HG02938 (cell line): ENCODE results near the gene SYCN.
"Not testable (repeated sequence)": the region's sequence is repeated elsewhere in the genome, so short reads cannot be mapped to it uniquely, and the experiment has no call there.

Experiments
- ATAC-seq: cut with Tn5 transposase; IDR thresholded peaks from one replicate; pipeline ENCODE4 v1.9.1; 2021; ENCODE audit warnings: mild to moderate bottlenecking, moderate library complexity; ENCODE audit not compliant: unreplicated experiment

The SYCN gene

GRCh38 chr19:39230096-39230764 is 26.2 kb upstream of the SYCN start:
- no peak for ATAC-seq

GRCh38 chr19:39224910-39225309 is 20.8 kb upstream of the SYCN start:
- no peak for ATAC-seq

DNA sequence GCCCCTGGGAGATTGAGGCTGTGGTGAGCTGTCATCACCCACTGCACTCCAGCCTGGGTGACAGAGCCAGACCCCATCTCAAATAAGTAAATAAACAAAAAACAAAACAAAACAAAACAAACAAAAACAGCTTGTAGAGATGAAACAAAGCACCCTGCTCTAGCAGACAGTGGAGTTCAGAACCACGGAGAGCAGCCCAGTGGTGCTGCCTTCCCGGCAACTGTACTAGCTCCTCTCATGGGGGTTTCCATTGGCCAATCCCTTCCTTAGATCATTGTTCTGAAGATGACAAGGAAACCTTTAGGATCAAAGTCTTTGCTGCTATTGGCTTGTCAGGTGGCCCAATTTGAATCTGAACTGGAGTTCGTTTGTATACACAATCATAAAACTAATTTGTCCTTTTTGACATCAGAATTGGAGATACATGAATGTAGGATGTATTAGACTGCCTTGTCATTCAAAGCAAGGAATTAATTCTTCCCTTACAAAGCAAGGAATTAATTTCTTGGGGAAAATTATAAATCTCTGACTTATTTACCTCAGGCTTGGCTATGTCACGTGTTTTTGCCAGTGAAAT is 19.7 kb upstream of the SYCN start:
- ATAC-seq, result no peak

DNA sequence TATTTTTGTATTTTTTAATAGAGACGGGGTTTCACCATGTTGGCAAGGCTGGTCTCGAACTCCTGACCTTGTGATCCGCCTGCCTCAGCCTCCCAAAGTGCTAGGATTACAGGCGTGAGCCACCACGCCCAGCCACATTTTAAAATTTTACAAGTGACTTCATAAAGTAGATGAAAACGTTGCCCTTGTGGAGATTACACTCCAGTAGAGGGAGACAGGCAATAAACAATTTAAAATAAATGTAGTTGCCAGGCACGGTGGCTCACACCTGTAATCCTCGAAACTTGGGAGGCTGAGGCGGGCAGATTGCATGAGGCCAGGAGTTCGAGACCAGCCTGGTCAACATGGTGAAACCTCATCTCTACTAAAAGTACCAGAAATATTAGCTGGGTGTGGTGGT is 15.0 kb upstream of the SYCN start:
- ATAC-seq, result not testable (repeated sequence)

GRCh38 chr19:39218230-39219007 is 14.4 kb upstream of the SYCN start:
- ATAC-seq, result no peak

DNA sequence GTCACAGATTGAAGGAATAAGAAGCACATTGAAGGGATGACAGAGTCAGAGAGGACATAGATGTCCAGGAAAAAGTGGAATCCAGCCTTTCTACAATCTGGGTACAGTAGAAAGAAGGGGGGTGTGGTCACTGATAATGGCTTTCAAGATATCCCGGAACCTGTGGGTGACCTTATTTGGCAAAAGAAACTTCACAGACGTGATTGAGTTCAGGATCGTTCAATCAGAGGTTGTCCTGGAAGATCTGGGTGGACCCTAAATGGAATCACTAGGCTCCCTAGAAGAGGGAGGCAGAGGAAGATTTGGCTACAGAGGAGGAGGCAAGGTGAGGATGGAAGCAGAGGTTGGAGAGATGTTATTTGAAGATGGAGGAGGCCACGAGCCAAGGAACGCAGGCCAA is 13.0 kb upstream of the SYCN start:
- no peak for ATAC-seq

GRCh38 chr19:39215323-39215722 is 11.3 kb upstream of the SYCN start:
- ATAC-seq, result not testable (repeated sequence)

DNA sequence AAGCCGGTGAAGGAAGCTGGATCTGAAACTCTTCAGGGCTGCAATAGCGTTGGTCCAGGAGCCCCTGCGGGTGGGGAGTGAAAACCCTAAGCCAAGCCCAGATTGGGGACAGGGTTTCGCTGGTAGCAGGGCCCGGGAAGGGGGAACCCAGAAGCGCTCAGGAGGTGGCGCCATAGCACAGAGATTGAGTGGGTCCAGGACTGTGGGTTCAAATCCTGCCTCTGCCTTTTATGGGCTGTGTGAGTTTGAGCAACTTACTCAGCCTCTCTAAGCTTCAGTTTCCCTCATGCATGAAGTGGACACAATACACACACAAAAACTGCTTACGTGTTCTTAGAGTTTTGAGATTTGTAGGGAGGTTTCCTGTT is 8.3 kb upstream of the SYCN start:
- no peak for ATAC-seq

GRCh38 chr19:39211731-39212374 is 7.8 kb upstream of the SYCN start:
- no peak for ATAC-seq

GRCh38 chr19:39209196-39209595 is 5.1 kb upstream of the SYCN start:
- no peak for ATAC-seq

DNA sequence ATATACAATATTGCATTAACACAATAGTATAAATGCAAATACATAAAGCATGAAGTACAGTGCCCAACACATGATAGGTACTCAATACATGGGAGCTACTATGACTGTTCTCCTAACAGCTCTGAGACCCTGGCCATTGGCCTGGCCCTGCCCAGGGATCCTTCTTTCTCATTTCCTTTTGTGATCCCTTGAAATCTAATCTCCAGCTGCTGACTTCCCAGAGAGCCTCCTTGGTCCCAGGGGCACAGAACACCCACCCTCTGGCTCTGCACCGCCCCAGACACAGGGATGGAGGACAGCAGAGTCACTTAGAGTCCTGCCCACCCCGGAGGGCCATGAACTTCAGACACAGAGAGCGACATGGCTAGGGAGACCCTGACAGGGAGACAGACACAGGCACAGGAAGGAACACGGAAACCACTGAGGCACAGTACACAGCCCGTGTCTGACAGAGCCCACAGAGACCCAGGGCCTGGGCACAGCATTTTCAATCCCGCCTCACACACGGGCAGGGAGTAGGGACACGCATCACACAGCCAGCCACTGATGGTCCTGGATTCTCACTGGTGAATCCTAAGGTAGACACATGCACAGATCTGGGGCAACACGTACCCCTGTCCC is 4.2 kb upstream of the SYCN start:
- ATAC-seq, result no peak

GRCh38 chr19:39207293-39207836 is 3.3 kb upstream of the SYCN start:
- ATAC-seq, result no peak

DNA sequence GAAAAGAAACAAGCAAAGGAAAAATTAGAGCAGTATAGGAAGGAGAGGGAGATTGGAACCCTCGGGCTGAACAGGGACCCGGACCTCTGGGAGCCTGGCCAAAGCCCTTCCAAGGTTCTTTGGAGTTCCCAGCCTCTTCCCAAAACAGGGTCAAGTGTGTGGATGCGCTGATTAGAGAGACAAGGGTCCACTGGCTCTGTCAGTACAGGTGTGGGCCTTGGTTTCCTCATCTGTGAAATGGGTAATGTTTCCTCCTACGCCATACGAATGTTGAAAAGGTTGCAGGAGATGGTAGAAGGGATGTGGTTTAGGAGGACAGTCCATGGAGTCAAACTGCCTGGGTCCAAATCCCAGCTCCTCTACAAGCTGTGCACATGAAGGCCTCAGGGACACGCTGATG is 2.1 kb upstream of the SYCN start:
- ATAC-seq, result no peak

GRCh38 chr19:39205449-39205764 is 1.3 kb upstream of the SYCN start:
- ATAC-seq, result no peak

- ATAC-seq, result no peak
Observed at GRCh38 chr19:39202998-39203355, 1.1 kb downstream of the SYCN start.

DNA sequence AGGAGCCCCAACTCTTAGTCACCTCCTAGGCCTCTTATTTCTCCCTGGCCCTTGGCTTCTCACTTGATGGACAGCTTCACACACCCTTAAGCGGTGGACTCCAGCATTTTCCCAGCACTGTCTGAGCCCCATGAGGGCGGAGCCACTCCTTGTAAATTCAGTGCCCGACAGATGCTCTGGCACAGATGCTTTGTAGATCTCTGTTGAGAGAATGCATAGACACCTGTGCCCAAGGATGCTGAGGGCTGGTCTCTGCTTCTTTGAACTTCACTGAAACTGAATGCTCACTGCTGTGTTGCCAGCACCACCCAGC is 3.3 kb downstream of the SYCN start:
- ATAC-seq, result no peak

DNA sequence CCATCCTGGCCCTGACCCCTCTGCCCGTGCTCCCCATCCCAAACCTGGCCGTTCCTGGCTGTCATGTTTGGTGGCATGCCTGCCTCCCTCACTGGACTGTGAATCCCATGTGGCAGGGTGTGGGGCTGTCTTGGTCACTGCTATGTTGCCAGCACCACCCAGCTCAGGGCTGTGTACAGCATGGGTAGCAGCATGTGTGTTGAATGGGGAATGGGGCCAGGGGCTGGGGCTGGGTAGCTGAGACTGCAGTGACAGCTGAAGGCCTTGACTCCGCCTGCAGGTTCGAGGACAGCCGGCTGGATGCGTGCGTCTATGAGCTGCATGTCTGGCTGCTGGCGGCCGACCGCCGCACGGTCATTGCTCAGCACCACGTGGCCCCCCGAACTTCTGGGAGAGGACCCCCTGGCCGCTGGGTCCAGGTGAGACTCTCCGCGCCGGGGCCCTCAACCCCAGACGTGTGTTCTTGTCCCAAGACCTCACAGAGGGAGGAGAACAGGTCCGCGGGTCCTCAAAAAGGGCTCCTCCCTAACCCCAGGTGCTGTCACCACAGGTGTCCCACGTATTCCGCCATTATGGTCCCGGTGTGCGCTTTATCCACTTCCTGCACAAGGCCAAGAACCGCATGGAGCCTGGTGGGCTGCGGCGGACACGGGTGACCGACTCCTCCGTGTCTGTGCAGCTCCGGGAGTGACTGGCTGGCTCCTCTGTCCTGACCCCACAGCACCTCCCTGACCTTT is 3.8 kb downstream of the SYCN start:
- no peak for ATAC-seq

DNA sequence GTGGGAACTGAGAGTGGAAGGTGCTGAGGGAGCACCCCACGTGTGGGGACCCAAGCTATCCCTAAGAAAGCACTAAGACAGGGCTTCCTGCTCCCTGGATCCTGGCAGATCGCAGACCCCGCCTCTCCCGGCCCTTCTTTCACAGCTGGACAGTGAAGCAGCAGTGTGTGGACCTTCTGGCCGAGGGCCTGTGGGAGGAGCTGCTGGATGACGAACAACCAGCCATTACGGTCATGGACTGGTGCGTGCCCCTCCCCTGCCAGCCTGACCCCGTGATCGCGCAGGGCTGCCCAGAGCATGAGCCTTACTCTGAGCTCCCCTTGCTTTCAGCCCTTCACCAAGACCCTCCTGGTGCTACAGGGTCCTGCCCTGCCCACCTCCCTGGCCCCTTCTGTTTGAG is 5.0 kb downstream of the SYCN start:
- no peak for ATAC-seq

- no peak for ATAC-seq
Observed at GRCh38 chr19:39197808-39198207, 6.3 kb downstream of the SYCN start.

- ATAC-seq, result no peak
Observed at GRCh38 chr19:39196860-39197562, 7.1 kb downstream of the SYCN start, which contains the start of gene NCCRP1. NCCRP1 (plus strand) TSS chr19:39196964; CDS start chr19:39196983, 19 bp downstream.
